ENCODE data around the gene MYO3B. TPM values are rescaled to one million over a fixed set of nuclear protein-coding genes. Genes with fewer than 3 reads are reported as not detected.
A peak's percentile ranks its signal among the peaks of the same experiment; 100 is the strongest.
"Not testable (repeated sequence)": the region's sequence is repeated elsewhere in the genome, so short reads cannot be mapped to it uniquely, and the experiment has no call there.

MYO3B gene
- total RNA-seq, 1 donor from 2014 or later, result 27.3 TPM

DNA sequence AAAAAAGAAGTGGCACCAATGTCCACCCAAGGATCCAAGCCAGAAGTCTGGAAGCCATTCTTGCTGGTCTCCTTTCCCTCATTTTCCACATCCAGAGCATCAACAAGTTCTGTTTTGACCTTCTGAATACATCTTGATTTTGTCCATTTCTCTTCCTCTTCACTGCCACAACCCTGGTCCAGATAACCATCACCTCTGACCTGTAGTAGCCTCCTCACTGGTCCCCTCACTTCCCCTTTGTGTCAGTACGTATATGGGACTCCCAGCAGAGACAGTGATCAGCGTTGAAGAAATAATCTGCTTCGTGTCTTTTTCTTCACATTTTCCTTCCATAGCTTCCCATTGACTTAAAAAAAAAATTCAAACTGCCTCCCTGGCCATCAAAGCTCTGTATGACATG, 427.9 kb downstream of the MYO3B start:
- peak overlapping the region; percentile 14 for H3K4me3 Mint-ChIP-seq
- Histone ChIP-seq H3K9ac (no peak overlapping the region), H3K36me3 (no peaks in the 10 kb centered on the region), H3K27ac (no peak overlapping the region), H3K9me3 (ENCODE audit: low read depth) (no peaks in the 10 kb centered on the region), H3K4me1 (no peaks in the 10 kb centered on the region), H3K79me2 (ENCODE audit: low read depth) (no peaks in the 10 kb centered on the region), H2AFZ (replicated peaks) (no peak overlapping the region), H3K4me2 (no peak overlapping the region), H3K27me3 (no peaks in the 10 kb centered on the region), H3K4me3 (no peak overlapping the region), H4K20me1 (ENCODE audit: low read depth) (no peaks in the 10 kb centered on the region), H3F3A (ENCODE audit: low read depth) (no peaks in the 10 kb centered on the region)
- TF ChIP-seq EZH2phosphoT487 (IDR thresholded peaks at IDR 0.05) (no peak), EZH2 (IDR thresholded peaks at IDR 0.05) (no peak)
- TF ChIP-seq, protein P1, sequence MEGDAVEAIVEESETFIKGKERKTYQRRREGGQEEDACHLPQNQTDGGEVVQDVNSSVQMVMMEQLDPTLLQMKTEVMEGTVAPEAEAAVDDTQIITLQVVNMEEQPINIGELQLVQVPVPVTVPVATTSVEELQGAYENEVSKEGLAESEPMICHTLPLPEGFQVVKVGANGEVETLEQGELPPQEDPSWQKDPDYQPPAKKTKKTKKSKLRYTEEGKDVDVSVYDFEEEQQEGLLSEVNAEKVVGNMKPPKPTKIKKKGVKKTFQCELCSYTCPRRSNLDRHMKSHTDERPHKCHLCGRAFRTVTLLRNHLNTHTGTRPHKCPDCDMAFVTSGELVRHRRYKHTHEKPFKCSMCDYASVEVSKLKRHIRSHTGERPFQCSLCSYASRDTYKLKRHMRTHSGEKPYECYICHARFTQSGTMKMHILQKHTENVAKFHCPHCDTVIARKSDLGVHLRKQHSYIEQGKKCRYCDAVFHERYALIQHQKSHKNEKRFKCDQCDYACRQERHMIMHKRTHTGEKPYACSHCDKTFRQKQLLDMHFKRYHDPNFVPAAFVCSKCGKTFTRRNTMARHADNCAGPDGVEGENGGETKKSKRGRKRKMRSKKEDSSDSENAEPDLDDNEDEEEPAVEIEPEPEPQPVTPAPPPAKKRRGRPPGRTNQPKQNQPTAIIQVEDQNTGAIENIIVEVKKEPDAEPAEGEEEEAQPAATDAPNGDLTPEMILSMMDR (IDR thresholded peaks at IDR 0.05), result no peak
- no peaks in the 10 kb centered on the region for H3K9me3 Mint-ChIP-seq
- H3K27me3 Mint-ChIP-seq (ENCODE audit: insufficient read depth, low read depth), result peaks cover 4% of the 10 kb centered on the region
- peaks cover 3% of the 10 kb centered on the region for H3K4me1 Mint-ChIP-seq
- no peaks in the 10 kb centered on the region for H3K36me3 Mint-ChIP-seq
- H3K27ac Mint-ChIP-seq, result no peak overlapping the region
- no peak for DNase-seq (ENCODE audit: low spot score)

- no peak overlapping the region for H3K4me3 Mint-ChIP-seq
- Histone ChIP-seq H3K9me3 (ENCODE audit: low read depth) (no peaks in the 10 kb centered on the region), H2AFZ (replicated peaks) (no peak overlapping the region), H3K36me3 (no peaks in the 10 kb centered on the region), H3K4me1 (no peaks in the 10 kb centered on the region), H3K27me3 (no peaks in the 10 kb centered on the region), H3K4me2 (no peak overlapping the region), H3F3A (ENCODE audit: low read depth) (no peaks in the 10 kb centered on the region), H3K79me2 (ENCODE audit: low read depth) (no peaks in the 10 kb centered on the region), H3K9ac (no peak overlapping the region), H3K4me3 (no peak overlapping the region), H3K27ac (no peak overlapping the region), H4K20me1 (ENCODE audit: low read depth) (no peaks in the 10 kb centered on the region)
- no peak for DNase-seq (ENCODE audit: low spot score)
- TF ChIP-seq EZH2phosphoT487 (IDR thresholded peaks at IDR 0.05) (no peak), EZH2 (IDR thresholded peaks at IDR 0.05) (no peak)
- H3K4me1 Mint-ChIP-seq, result peaks cover 6% of the 10 kb centered on the region
- no peak overlapping the region for H3K27ac Mint-ChIP-seq
- no peaks in the 10 kb centered on the region for H3K36me3 Mint-ChIP-seq
- H3K9me3 Mint-ChIP-seq, result no peaks in the 10 kb centered on the region
- H3K27me3 Mint-ChIP-seq (ENCODE audit: insufficient read depth, low read depth), result peaks cover 7% of the 10 kb centered on the region
Measured at GRCh38 chr2:170607171-170607570, 429.2 kb downstream of the MYO3B start.

GRCh38 chr2:170610615-170611014, 432.7 kb downstream of the MYO3B start:
- peaks cover 2% of the 10 kb centered on the region for H3K9me3 Mint-ChIP-seq
- H2AFZ ChIP-seq (replicated peaks), result no peak overlapping the region
- H3K36me3 Mint-ChIP-seq, result no peaks in the 10 kb centered on the region
- H3F3A ChIP-seq (ENCODE audit: low read depth), result no peaks in the 10 kb centered on the region
- H3K27ac Mint-ChIP-seq, result no peak overlapping the region
- H3K4me3 Mint-ChIP-seq, result no peak overlapping the region
- no peak overlapping the region for H3K4me2 ChIP-seq
- peaks cover 7% of the 10 kb centered on the region for H3K27me3 Mint-ChIP-seq (ENCODE audit: insufficient read depth, low read depth)
- no peaks in the 10 kb centered on the region for H4K20me1 ChIP-seq (ENCODE audit: low read depth)
- TF ChIP-seq, protein P1 (IDR thresholded peaks at IDR 0.05), result no peak
- no peak for TF ChIP-seq EZH2phosphoT487 (IDR thresholded peaks at IDR 0.05)
- no peak for TF ChIP-seq EZH2 (IDR thresholded peaks at IDR 0.05)
- peaks cover 4% of the 10 kb centered on the region for H3K4me1 Mint-ChIP-seq
- H3K9me3 ChIP-seq (ENCODE audit: low read depth), result no peaks in the 10 kb centered on the region
- no peak overlapping the region for H3K9ac ChIP-seq
- H3K4me1 ChIP-seq, result no peaks in the 10 kb centered on the region
- H3K79me2 ChIP-seq (ENCODE audit: low read depth), result no peaks in the 10 kb centered on the region
- no peaks in the 10 kb centered on the region for H3K36me3 ChIP-seq
- DNase-seq (ENCODE audit: low spot score), result no peak
- no peak overlapping the region for H3K4me3 ChIP-seq
- H3K27ac ChIP-seq, result no peak overlapping the region
- H3K27me3 ChIP-seq, result no peaks in the 10 kb centered on the region

DNA sequence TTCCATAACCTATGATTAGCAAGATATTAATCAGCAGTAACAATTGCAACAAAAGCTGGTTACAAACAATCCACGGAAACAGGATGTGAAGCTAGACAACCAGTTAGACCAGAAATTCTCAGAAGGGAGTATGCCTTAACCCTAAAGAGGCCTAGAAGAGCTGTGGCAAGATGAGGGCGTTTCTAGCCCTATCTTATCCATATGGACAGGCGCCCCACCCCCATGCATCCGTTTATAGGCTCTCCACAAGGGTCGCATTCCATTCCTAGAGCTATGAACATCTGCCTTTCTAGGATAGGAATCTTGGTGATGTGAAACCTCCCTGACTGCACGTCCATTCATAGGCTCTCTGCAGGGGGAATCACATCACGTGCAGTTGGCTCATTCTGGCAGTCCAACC, 441.0 kb downstream of the MYO3B start:
- not testable (repeated sequence) for H3K36me3 Mint-ChIP-seq; H3K27me3 ChIP-seq; H3K27ac ChIP-seq; H3K9ac ChIP-seq; H3K9me3 ChIP-seq (ENCODE audit: low read depth); H3K4me2 ChIP-seq; H3K4me1 ChIP-seq; H3K36me3 ChIP-seq; H3K27me3 Mint-ChIP-seq (ENCODE audit: insufficient read depth, low read depth); H3K4me3 ChIP-seq; H4K20me1 ChIP-seq (ENCODE audit: low read depth); H3K4me3 Mint-ChIP-seq; DNase-seq (ENCODE audit: low spot score); H3K79me2 ChIP-seq (ENCODE audit: low read depth); H3K27ac Mint-ChIP-seq; H3F3A ChIP-seq (ENCODE audit: low read depth); H3K4me1 Mint-ChIP-seq; H2AFZ ChIP-seq (replicated peaks)
- H3K9me3 Mint-ChIP-seq, result peaks cover 35% of the 10 kb centered on the region

DNA sequence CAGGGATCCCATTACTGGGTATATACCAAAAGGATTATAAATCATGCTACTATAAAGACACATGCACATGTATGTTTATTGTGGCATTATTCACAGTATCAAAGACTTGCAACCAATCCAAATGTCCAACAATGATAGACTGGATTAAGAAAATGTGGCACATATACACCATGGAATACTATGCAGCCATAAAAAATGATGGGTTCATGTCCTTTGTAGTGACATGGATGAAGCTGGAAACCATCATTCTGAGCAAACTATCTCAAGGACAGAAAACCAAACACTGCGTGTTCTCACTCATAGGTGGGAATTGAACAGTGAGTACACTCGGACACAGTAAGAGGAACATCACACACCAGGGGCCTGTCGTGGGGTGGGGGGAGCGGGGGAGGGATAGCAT, 457.1 kb downstream of the MYO3B start:
- not testable (repeated sequence) for H3K36me3 ChIP-seq

More for the DNA sequence above, 457.1 kb downstream of the MYO3B start:
- not testable (repeated sequence) for H3K36me3 Mint-ChIP-seq; H3K4me3 ChIP-seq; H3K27me3 ChIP-seq; H3F3A ChIP-seq (ENCODE audit: low read depth); H3K27ac ChIP-seq; H3K9ac ChIP-seq; H3K4me3 Mint-ChIP-seq; DNase-seq (ENCODE audit: low spot score); H3K27ac Mint-ChIP-seq; H3K79me2 ChIP-seq (ENCODE audit: low read depth); H3K9me3 ChIP-seq (ENCODE audit: low read depth); H3K4me2 ChIP-seq; H2AFZ ChIP-seq (replicated peaks); H3K27me3 Mint-ChIP-seq (ENCODE audit: insufficient read depth, low read depth); H4K20me1 ChIP-seq (ENCODE audit: low read depth)
- H3K4me1 ChIP-seq, result peaks cover 13% of the 10 kb centered on the region
- H3K4me1 Mint-ChIP-seq, result peaks cover 16% of the 10 kb centered on the region
- H3K9me3 Mint-ChIP-seq, result peaks cover 25% of the 10 kb centered on the region
